Activated CD8-positive, alpha-beta T cell treated with anti-CD3 and anti-CD28 coated beads, Interleukin-2, amount 10 ng/mL, durations not matched to agents 7 days and 5 days (primary cell): ENCODE results near the gene SYT6. TPM values are rescaled to one million over a fixed set of nuclear protein-coding genes. Genes with fewer than 3 reads are reported as not detected.

ENCODE experiments used
- total RNA-seq, 2 experiments: library from RNA; stranded (reverse); gene quantifications; one replicate each; pipeline ENCODE4 v1.2.3, GENCODE V29; 2021

Gene SYT6
- total RNA-seq, 2 experiments from 2014 or later = not detected

Other genes with a start within 250 kb of the SYT6 start
- 10 to 100 TPM; 42.9 to 44.9 TPM for gene AP4B1, start 249.1 kb downstream of the SYT6 start, total RNA-seq
- gene DCLRE1B, start 248.5 kb downstream of the SYT6 start, total RNA-seq = 10 to 100 TPM; 19.6 to 19.7 TPM
- 10 to 100 TPM; 89.3 to 92.7 TPM for gene HIPK1, start 224.5 kb downstream of the SYT6 start, total RNA-seq
- gene OLFML3, start 174.4 kb downstream of the SYT6 start, total RNA-seq = under 1 TPM; 0.42 to 0.78 TPM